Neuron (in vitro differentiated cells): Measurements from ENCODE around the gene PRKN.

Source experiments
- H2AFZ ChIP-seq: one replicate; pipeline ENCODE4 v1.6.1; 2013; ENCODE audit warnings: low read depth, mild to moderate bottlenecking, inconsistent platforms, low read length, moderate library complexity
- H3K27me3 ChIP-seq: one replicate; pipeline ENCODE4 v1.6.1; 2013; ENCODE audit warnings: low read length; ENCODE audit not compliant: insufficient read depth
- H3K36me3 ChIP-seq: one replicate; pipeline ENCODE4 v1.6.1; 2013; ENCODE audit warnings: low read length; ENCODE audit not compliant: insufficient read depth
- H3K4me1 ChIP-seq: one replicate; pipeline ENCODE4 v1.6.1; 2013; ENCODE audit warnings: low read length; ENCODE audit not compliant: insufficient read depth
- H3K4me3 ChIP-seq: 2 replicates; pipeline ENCODE4 v1.5.1; 2013; ENCODE audit warnings: mild to moderate bottlenecking, low read length, moderate library complexity
- H3K9me3 ChIP-seq: one replicate; pipeline ENCODE4 v1.6.1; 2013; ENCODE audit warnings: low read length

The PRKN gene

GRCh38 chr6:162261598-162261997 is 466.0 kb downstream of the PRKN start:
- Histone ChIP-seq H3K9me3 (no peaks in the 10 kb centered on the region), H3K4me1 (peaks cover 11% of the 10 kb centered on the region), H3K4me3 (no peak overlapping the region)

GRCh38 chr6:162260027-162260426 is 467.5 kb downstream of the PRKN start:
- no peaks in the 10 kb centered on the region for H3K27me3 ChIP-seq
- no peak overlapping the region for H2AFZ ChIP-seq
- H3K36me3 ChIP-seq: no peaks in the 10 kb centered on the region
- no peak overlapping the region for H3K4me3 ChIP-seq
- no peaks in the 10 kb centered on the region for H3K9me3 ChIP-seq
- H3K4me1 ChIP-seq: peaks cover 11% of the 10 kb centered on the region

More at GRCh38 chr6:162261598-162261997, 466.0 kb downstream of the PRKN start:
- Histone ChIP-seq H2AFZ (no peak overlapping the region), H3K36me3 (no peaks in the 10 kb centered on the region), H3K27me3 (no peaks in the 10 kb centered on the region)

DNA sequence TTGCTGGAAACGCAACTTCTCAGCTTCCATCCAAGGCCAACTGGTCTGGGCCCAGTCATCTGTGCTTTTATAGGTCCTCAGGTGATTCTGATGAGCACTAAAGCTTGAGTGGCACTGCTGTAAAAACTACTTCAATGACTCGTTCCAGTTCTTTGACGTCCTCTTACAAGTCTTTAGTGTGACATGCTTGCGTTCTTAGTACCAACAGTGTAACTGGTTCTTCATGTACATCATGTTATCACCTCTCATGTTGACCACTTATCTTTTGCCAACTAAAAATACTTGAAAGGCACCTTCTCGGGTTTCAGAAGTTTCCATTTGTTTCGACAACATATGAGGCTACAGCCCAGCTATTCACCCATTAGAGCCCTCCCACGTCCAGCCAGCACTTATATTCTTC is 468.9 kb downstream of the PRKN start:
- no peaks in the 10 kb centered on the region for H3K9me3 ChIP-seq
- no peaks in the 10 kb centered on the region for H3K27me3 ChIP-seq
- H3K4me1 ChIP-seq: peaks cover 11% of the 10 kb centered on the region
- H3K36me3 ChIP-seq: no peaks in the 10 kb centered on the region
- H3K4me3 ChIP-seq: no peak overlapping the region
- no peak overlapping the region for H2AFZ ChIP-seq

- H2AFZ ChIP-seq: no peak overlapping the region
- H3K36me3 ChIP-seq: no peaks in the 10 kb centered on the region
- H3K4me1 ChIP-seq: no peaks in the 10 kb centered on the region
- no peak overlapping the region for H3K4me3 ChIP-seq
- H3K27me3 ChIP-seq: no peaks in the 10 kb centered on the region
- no peaks in the 10 kb centered on the region for H3K9me3 ChIP-seq
Observed at GRCh38 chr6:162256361-162256760, 471.2 kb downstream of the PRKN start.

- no peaks in the 10 kb centered on the region for H3K27me3 ChIP-seq
- no peaks in the 10 kb centered on the region for H3K4me1 ChIP-seq
- peaks cover 2% of the 10 kb centered on the region for H3K9me3 ChIP-seq
- no peak overlapping the region for H3K4me3 ChIP-seq
- H2AFZ ChIP-seq: no peak overlapping the region
- no peaks in the 10 kb centered on the region for H3K36me3 ChIP-seq
Observed at GRCh38 chr6:162251257-162251656, 476.3 kb downstream of the PRKN start.

GRCh38 chr6:162249907-162250642 is 477.5 kb downstream of the PRKN start:
- no peaks in the 10 kb centered on the region for H3K4me1 ChIP-seq
- peaks cover 2% of the 10 kb centered on the region for H3K9me3 ChIP-seq
- no peak overlapping the region for H3K4me3 ChIP-seq
- no peaks in the 10 kb centered on the region for H3K27me3 ChIP-seq
- H2AFZ ChIP-seq: no peak overlapping the region
- no peaks in the 10 kb centered on the region for H3K36me3 ChIP-seq

- Histone ChIP-seq H3K9me3 (peaks cover 2% of the 10 kb centered on the region), H3K36me3 (no peaks in the 10 kb centered on the region), H3K4me1 (peaks cover 5% of the 10 kb centered on the region), H3K27me3 (no peaks in the 10 kb centered on the region), H2AFZ (no peak overlapping the region), H3K4me3 (no peak overlapping the region)
Observed at GRCh38 chr6:162245830-162246420, 481.6 kb downstream of the PRKN start.

- H3K27me3 ChIP-seq: no peaks in the 10 kb centered on the region
- H3K9me3 ChIP-seq: no peaks in the 10 kb centered on the region
- H3K36me3 ChIP-seq: no peaks in the 10 kb centered on the region
- no peak overlapping the region for H2AFZ ChIP-seq
- H3K4me1 ChIP-seq: peaks cover 5% of the 10 kb centered on the region
- no peak overlapping the region for H3K4me3 ChIP-seq
Observed at GRCh38 chr6:162244031-162244430, 483.5 kb downstream of the PRKN start.

DNA sequence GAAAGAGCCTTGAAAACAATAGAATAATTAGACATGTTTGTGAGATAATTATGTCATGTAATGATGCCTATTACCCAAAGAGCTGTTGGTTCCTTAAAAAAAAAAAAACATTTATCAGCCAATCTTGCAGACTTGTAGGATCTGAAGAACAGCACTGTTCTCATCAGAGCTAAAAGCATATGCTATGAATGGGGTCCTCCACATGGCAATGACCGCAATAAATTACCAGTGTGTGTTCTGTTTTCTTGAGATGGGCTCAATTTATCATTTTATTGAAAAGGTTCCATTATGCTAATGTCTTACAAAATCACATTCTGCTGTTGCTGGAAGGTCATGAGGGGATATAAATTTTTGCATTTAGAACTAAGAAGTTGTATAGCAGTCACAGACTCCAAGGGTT is 484.7 kb downstream of the PRKN start:
- H3K4me1 ChIP-seq: peaks cover 5% of the 10 kb centered on the region
- no peaks in the 10 kb centered on the region for H3K27me3 ChIP-seq
- no peak overlapping the region for H2AFZ ChIP-seq
- no peak overlapping the region for H3K4me3 ChIP-seq
- H3K9me3 ChIP-seq: no peaks in the 10 kb centered on the region
- H3K36me3 ChIP-seq: no peaks in the 10 kb centered on the region

- Histone ChIP-seq H3K4me3 (no peak overlapping the region), H2AFZ (no peak overlapping the region), H3K4me1 (peaks cover 8% of the 10 kb centered on the region), H3K9me3 (no peaks in the 10 kb centered on the region), H3K27me3 (no peaks in the 10 kb centered on the region), H3K36me3 (no peaks in the 10 kb centered on the region)
Observed at GRCh38 chr6:162239330-162239729, 488.2 kb downstream of the PRKN start.

DNA sequence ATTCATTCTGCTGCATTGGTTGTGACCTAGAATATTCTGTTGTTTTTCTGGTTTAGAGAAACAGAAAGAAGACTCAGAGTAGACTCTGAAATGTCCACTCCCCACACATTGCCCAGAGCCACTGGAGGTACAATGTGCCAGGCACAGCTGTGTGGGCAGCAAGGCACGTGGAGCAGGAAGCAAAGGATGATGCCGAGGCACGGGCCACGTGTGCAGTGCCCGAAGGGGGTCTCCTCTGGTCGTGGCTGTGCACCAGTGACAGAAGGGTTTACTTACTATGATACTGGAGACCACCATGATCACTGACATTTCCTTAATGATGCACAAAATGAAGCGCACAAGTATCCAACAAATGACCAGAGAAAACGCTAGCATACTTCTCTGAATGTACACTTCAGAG is 488.9 kb downstream of the PRKN start:
- no peaks in the 10 kb centered on the region for H3K36me3 ChIP-seq
- no peak overlapping the region for H3K4me3 ChIP-seq

DNA sequence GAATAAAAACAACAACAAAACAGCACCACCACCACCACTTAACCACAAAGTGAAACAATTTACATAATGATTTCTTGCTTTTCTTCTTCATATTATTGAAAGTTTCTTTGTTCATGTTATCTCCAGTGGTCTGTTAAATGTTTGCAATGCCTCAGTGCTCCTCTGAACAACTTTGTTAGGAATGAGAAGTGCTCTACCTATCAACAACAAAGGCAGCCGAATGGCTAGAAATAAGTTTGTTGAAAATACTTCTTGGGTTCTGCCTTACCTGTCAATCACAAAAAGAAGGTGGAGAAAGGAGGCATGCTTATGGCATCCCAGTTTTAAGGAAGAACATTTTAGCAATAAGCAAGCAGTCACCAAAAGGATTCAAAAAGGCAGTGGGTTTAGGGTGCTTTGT is 490.2 kb downstream of the PRKN start:
- H3K4me3 ChIP-seq: no peak overlapping the region
- no peak overlapping the region for H2AFZ ChIP-seq
- H3K27me3 ChIP-seq: no peaks in the 10 kb centered on the region
- H3K9me3 ChIP-seq: no peaks in the 10 kb centered on the region
- H3K4me1 ChIP-seq: peaks cover 8% of the 10 kb centered on the region
- H3K36me3 ChIP-seq: no peaks in the 10 kb centered on the region

More for the DNA sequence above, 488.9 kb downstream of the PRKN start:
- Histone ChIP-seq H3K9me3 (no peaks in the 10 kb centered on the region), H3K27me3 (no peaks in the 10 kb centered on the region), H2AFZ (no peak overlapping the region), H3K4me1 (peaks cover 8% of the 10 kb centered on the region)

DNA sequence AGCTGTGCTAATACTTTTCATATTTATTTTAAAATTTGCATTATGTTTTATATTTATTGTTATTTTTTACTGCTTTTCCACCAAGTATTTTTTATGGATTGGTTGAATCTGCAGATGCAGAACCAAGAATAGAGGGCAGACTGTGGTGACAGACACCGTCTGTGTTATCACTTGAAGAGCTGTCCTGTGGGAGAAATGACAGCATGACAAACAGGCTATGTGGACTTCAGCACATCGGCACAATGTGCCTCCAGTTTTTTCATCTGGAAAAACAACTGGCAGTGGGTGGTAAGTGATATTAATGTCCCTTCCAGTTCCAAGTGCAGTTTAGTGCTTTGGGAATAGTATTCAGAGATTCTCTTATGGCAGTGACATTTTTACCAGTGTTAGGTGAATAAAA is 492.9 kb downstream of the PRKN start:
- peaks cover 6% of the 10 kb centered on the region for H3K4me1 ChIP-seq
- no peaks in the 10 kb centered on the region for H3K27me3 ChIP-seq
- no peaks in the 10 kb centered on the region for H3K36me3 ChIP-seq
- H2AFZ ChIP-seq: no peak overlapping the region
- H3K9me3 ChIP-seq: no peaks in the 10 kb centered on the region
- H3K4me3 ChIP-seq: no peak overlapping the region
